Caco-2 (cell line): Measurements from ENCODE around the gene SMPD1. TPM values are rescaled to one million over a fixed set of nuclear protein-coding genes. Genes with fewer than 3 reads are reported as not detected.

Experiments
- BruUV-seq: library from RNA; stranded (reverse); fragments of 400-500 nt; replicated peaks from 2 replicates; lab custom pipeline; 2021; lab: Mats Ljungman, UMichigan
- CTCF ChIA-PET: fragments of 300-600 bp; sonication (Branson Sonifier 250); formaldehyde crosslinking; loops from one replicate; lab custom pipeline; 2022; ENCODE audit warnings: antibody characterized with exemption; lab: Charles Lee
- POLR2A ChIA-PET: fragments of 300-600 bp; sonication (Branson Sonifier 250); formaldehyde crosslinking; loops from one replicate; lab custom pipeline; 2022; ENCODE audit warnings: antibody characterized with exemption; lab: Charles Lee
- DNase-seq, 2 experiments: peaks; one replicate each; pipeline versions ENCODE4 v3.0.0 to v3.0.0-alpha.2; 2020 to 2022
- H3K27me3 ChIP-seq: replicated peaks from 2 replicates; pipeline ENCODE4 v1.6.0; 2011; ENCODE audit warnings: low read length; ENCODE audit not compliant: control insufficient read depth, insufficient read depth
- H3K36me3 ChIP-seq: 2 replicates; pipeline ENCODE4 v1.5.1; 2011; ENCODE audit warnings: low read length; ENCODE audit not compliant: control insufficient read depth, insufficient read depth
- H3K4me1 ChIP-seq: fragments of 250-450 bp; sonication (Bioruptor Pico); 2 replicates; pipeline ENCODE4 v1.5.1; 2020; ENCODE audit warnings: mild to moderate bottlenecking
- H3K4me3 ChIP-seq: 2 replicates; pipeline ENCODE4 v1.5.1; 2011; ENCODE audit warnings: low read depth, mild to moderate bottlenecking, control low read depth, low read length
- H3K9me3 ChIP-seq: fragments of 250-450 bp; sonication (Bioruptor Pico); 2 replicates; pipeline ENCODE4 v1.5.1; 2020; ENCODE audit warnings: mild to moderate bottlenecking, moderate library complexity
- H3K27ac Mint-ChIP-seq: one replicate; pipeline ENCODE4 v1.8.0; 2022; ENCODE audit warnings: mixed read lengths; ENCODE audit not compliant: unreplicated experiment
- H3K27me3 Mint-ChIP-seq: one replicate; pipeline ENCODE4 v1.8.0; 2022; ENCODE audit warnings: mixed read lengths; ENCODE audit not compliant: insufficient read depth, unreplicated experiment
- H3K36me3 Mint-ChIP-seq: one replicate; pipeline ENCODE4 v1.8.0; 2022; ENCODE audit warnings: mild to moderate bottlenecking, mixed read lengths; ENCODE audit not compliant: insufficient read depth, unreplicated experiment
- H3K4me1 Mint-ChIP-seq: one replicate; pipeline ENCODE4 v1.8.0; 2022; ENCODE audit warnings: low read depth, mixed read lengths; ENCODE audit not compliant: unreplicated experiment
- H3K4me3 Mint-ChIP-seq: one replicate; pipeline ENCODE4 v1.8.0; 2022; ENCODE audit warnings: mild to moderate bottlenecking, moderate library complexity, mixed read lengths; ENCODE audit not compliant: unreplicated experiment
- H3K9me3 Mint-ChIP-seq: one replicate; pipeline ENCODE4 v1.8.0; 2022; ENCODE audit warnings: mixed read lengths; ENCODE audit not compliant: unreplicated experiment
- CTCF ChIP-seq, 2 experiments: fragments of 200-600 bp in 1 of 2; IDR thresholded peaks; 1 replicate in 1 of 2; 2 replicates in 1 of 2; pipeline versions ENCODE4 v1.5.1 to v1.8.0; 2011 to 2022; ENCODE audit warnings: antibody characterized with exemption in 1 of 2, control low read depth in 1 of 2, inconsistent platforms in 1 of 2, low read depth in 1 of 2, low read length in 1 of 2, mild to moderate bottlenecking in 1 of 2, moderate library complexity in 1 of 2; ENCODE audit not compliant: insufficient read depth in 1 of 2, severe bottlenecking in 1 of 2, unreplicated experiment in 1 of 2
- intact Hi-C: fragments of 100-400 bp; cut with micrococcal nuclease; formaldehyde crosslinking; loops from one replicate; pipeline ENCODE4 v1.10.0; 2022; ENCODE audit not compliant: unreplicated experiment
- total RNA-seq: library from RNA; stranded (reverse); gene quantifications from 2 replicates; pipeline ENCODE4 v1.2.3, GENCODE V29; 2022

The SMPD1 gene
- total RNA-seq, 1 experiment from 2014 or later = 41.9 TPM

- intact Hi-C loops = no loop called here
- no peaks in the 10 kb centered on the region for H3K9me3 ChIP-seq
- H3K9me3 Mint-ChIP-seq = no peaks in the 10 kb centered on the region
- CTCF ChIA-PET = interaction anchor here (2.1 kb wide), 1 partner anchor 34 kb away, joined by 10 read pairs; no protein-coding TSS in a partner anchor
- BruUV-seq = no TSS peak
- H3K4me1 Mint-ChIP-seq = no peaks in the 10 kb centered on the region
- no peak overlapping the region for H3K4me3 Mint-ChIP-seq
- peaks cover 7% of the 10 kb centered on the region for H3K36me3 Mint-ChIP-seq
- H3K36me3 ChIP-seq = no peaks in the 10 kb centered on the region; the same call in 1 of the 2 replicates
- no peaks in the 10 kb centered on the region for H3K27me3 Mint-ChIP-seq
- POLR2A ChIA-PET = no interaction called here
- no peak overlapping the region for H3K4me3 ChIP-seq
- H3K27ac Mint-ChIP-seq = no peak overlapping the region
- H3K4me1 ChIP-seq = peaks cover 27% of the 10 kb centered on the region
- TF ChIP-seq CTCF (IDR thresholded peaks at IDR 0.05; ENCODE audit: insufficient read depth in 1 of 2, low read depth in 1 of 2, low read length in 1 of 2, severe bottlenecking in 1 of 2, unreplicated experiment in 1 of 2) = no peak
- no peaks in the 10 kb centered on the region for H3K27me3 ChIP-seq
- DNase-seq = no peak
These were observed 23.5 kb downstream of the SMPD1 start for GRCh38 chr11:6413791-6414201.

- intact Hi-C loops = no loop called here
- CTCF ChIA-PET = interaction anchor here (2.1 kb wide), 1 partner anchor 36 kb away, joined by 10 read pairs; no protein-coding TSS in a partner anchor
- Mint-ChIP-seq H3K27ac (no peak overlapping the region), H3K9me3 (no peaks in the 10 kb centered on the region), H3K4me1 (no peaks in the 10 kb centered on the region), H3K36me3 (peaks cover 7% of the 10 kb centered on the region), H3K4me3 (no peak overlapping the region), H3K27me3 (no peaks in the 10 kb centered on the region)
- Histone ChIP-seq H3K9me3 (no peaks in the 10 kb centered on the region), H3K36me3 (no peaks in the 10 kb centered on the region; the same call in 1 of the 2 replicates), H3K4me1 (peaks cover 31% of the 10 kb centered on the region), H3K4me3 (no peak overlapping the region), H3K27me3 (no peaks in the 10 kb centered on the region)
- no peak for DNase-seq
- BruUV-seq = no TSS peak
- no peak for TF ChIP-seq CTCF (IDR thresholded peaks at IDR 0.05; ENCODE audit: insufficient read depth in 1 of 2, low read depth in 1 of 2, low read length in 1 of 2, severe bottlenecking in 1 of 2, unreplicated experiment in 1 of 2)
- POLR2A ChIA-PET = no interaction called here
These were observed 24.6 kb downstream of the SMPD1 start for GRCh38 chr11:6414874-6415328.

- Histone ChIP-seq H3K36me3 (no peaks in the 10 kb centered on the region; the same call in 1 of the 2 replicates), H3K4me1 (peaks cover 33% of the 10 kb centered on the region), H3K27me3 (no peaks in the 10 kb centered on the region), H3K9me3 (no peaks in the 10 kb centered on the region), H3K4me3 (no peak overlapping the region)
- no TSS peak for BruUV-seq
- Mint-ChIP-seq H3K9me3 (no peaks in the 10 kb centered on the region), H3K36me3 (peaks cover 7% of the 10 kb centered on the region), H3K4me1 (no peaks in the 10 kb centered on the region), H3K27me3 (no peaks in the 10 kb centered on the region), H3K4me3 (no peak overlapping the region), H3K27ac (no peak overlapping the region)
- POLR2A ChIA-PET = no interaction called here
- intact Hi-C loops = no loop called here
- no peak for TF ChIP-seq CTCF (IDR thresholded peaks at IDR 0.05; ENCODE audit: insufficient read depth in 1 of 2, low read depth in 1 of 2, low read length in 1 of 2, severe bottlenecking in 1 of 2, unreplicated experiment in 1 of 2)
- CTCF ChIA-PET = no interaction called here
- DNase-seq = no peak
These were observed 25.5 kb downstream of the SMPD1 start for GRCh38 chr11:6415797-6416196.
